SHP77 (cell line): ENCODE measurements around the gene IGFALS.
A peak's percentile ranks its signal among the peaks of the same experiment; 100 is the strongest.

Experiments
- DNase-seq, 2 experiments: peaks; one replicate each; lab custom pipeline; 2025; lab: John Stamatoyannopoulos, UW

IGFALS gene

GRCh38 chr16:1790261-1790610 is 3.3 kb downstream of the IGFALS start:
- no peak for DNase-seq

GRCh38 chr16:1789643-1790045 is 3.9 kb downstream of the IGFALS start:
- DNase-seq, result no peak

GRCh38 chr16:1788708-1789100 is 4.8 kb downstream of the IGFALS start:
- no peak for DNase-seq

- DNase-seq, result no peak
Observed at GRCh38 chr16:1788095-1788707, 5.3 kb downstream of the IGFALS start.

DNA sequence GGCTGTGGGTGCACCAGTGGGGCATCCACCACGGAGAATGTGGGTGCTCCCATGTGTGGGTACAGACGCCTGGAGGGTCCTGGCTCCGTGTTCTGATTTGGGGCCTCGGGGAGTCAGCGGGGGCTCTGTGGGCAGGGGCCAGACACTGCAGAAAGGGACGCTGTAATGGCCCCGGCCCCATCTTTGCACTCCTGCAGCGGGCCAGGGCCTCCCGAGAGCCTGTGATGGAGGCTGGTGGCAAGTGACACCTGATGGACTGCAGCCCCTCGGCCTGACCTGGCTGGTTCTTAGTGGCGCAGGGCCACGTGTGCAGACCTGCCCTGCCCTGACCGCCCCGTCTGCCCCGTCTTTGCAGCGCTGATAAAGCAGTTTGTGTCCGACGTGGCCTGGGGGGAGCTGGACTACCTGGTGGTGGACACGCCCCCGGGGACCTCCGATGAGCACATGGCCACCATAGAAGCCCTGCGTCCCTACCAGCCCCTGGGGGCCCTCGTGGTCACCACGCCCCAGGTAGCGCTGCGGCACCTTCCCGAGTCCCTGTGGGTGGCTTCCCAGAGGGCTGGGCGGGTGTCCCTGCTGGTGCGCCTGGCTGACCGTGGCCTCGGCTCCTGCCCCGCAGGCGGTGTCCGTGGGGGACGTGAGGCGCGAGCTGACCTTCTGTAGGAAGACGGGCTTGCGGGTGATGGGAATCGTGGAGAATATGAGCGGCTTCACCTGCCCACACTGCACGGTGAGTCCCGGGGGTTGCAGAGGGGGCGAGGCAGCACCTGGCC is 6.0 kb downstream of the IGFALS start:
- DNase-seq, result no peak

DNA sequence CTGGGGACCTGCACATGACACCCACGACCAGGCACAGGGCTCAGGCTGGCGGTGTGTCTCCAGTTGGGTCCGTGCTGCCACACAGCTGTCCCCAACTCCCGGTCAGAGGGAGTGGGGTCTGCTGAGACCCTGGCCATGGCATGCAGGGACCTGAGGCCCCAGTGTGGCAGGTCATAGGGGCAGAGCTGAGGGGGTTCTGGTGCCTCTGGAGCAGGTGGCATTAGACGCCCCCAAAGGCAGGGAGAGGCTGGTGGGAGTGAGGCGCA is 6.5 kb downstream of the IGFALS start:
- no peak for DNase-seq

GRCh38 chr16:1786242-1787055 is 7.1 kb downstream of the IGFALS start:
- DNase-seq, result no peak

GRCh38 chr16:1785846-1786170 is 7.7 kb downstream of the IGFALS start:
- DNase-seq, result no peak

GRCh38 chr16:1784977-1785845 is 8.3 kb downstream of the IGFALS start:
- DNase-seq, result no peak

- peak; percentile 99 for DNase-seq
Observed at GRCh38 chr16:1782408-1783264, 10.9 kb downstream of the IGFALS start, which contains the start of the genes NUBP2 and SPSB3. Gene NUBP2, plus strand, starts transcription at chr16:1782960. Its CDS starts 61 bp downstream, at chr16:1783021. Gene SPSB3, minus strand, starts transcription at chr16:1782571. Its CDS starts 1,088 bp downstream, at chr16:1781483.

DNA sequence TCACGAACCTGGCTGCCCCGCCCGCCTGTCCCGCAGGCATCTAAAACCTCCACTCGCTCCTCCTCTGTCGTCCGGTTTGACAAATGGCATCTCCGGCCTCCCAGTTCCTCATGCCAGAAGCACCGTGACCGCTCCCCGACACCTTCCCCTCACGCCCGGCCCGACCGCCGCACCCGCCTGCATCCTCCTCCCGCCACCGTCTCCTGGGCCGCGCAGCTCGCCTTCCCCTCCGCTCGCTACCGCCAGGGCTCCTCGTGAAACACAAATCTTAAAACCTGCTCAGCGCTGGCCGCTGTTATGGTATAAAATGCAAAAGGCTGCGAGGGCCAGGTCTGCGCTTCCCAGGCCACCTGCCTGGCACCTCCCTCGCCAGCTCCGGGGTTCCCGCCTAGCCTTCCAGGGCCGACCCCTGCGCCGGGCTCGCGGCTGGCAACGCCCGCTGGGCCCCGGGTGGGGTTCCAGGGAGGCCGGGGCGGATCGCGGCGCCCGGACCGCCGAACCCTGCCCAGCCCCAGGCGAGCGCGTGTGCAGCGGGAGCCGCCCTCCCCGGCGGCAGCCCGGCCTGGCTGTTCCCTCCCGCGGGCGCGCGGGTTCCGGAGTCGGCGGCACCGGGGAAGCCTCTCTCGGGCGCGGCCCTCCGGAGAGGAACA is 11.6 kb downstream of the IGFALS start:
- DNase-seq, result no peak

DNA sequence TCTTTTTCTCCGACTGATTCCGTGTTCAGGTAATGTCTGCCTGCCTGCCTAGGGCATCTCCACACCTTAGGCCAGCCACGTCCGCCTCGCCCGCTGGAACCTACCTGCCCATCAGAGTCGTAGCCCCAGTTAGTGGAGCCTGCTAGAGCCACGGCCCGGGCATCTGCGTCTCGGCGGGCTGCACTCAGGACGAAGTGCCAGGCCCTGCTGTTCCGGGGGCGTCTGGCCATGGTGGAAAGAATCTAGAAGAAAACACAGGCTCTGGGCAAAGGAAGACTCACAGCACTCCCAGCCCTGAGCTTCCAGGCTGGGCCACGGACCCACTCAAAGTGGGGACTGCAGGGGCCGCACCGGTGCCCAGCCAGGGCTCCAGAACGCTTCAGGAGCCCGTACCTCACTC is 12.3 kb downstream of the IGFALS start:
- DNase-seq, result no peak

DNA sequence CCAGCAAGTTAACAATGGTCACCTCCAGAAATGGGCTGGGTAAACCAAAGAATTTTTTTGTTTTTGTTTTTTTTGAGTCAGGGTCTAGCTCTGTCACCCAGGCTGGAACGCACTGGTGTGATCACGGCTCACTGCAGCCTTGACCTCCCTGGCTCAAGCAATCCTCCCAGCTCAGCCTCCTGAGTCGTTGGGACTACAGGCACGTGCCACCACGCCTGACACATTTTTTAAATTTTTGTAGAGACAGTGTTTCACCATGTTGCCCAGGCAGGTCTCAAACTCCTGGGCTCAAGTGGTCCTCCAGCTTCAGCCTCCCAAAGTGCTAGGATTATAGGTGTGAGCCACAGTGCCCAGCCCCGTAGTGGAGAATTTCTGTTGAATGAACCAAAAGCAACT is 12.8 kb downstream of the IGFALS start:
- DNase-seq, result no peak

GRCh38 chr16:1779741-1780676 is 13.5 kb downstream of the IGFALS start:
- no peak for DNase-seq

DNA sequence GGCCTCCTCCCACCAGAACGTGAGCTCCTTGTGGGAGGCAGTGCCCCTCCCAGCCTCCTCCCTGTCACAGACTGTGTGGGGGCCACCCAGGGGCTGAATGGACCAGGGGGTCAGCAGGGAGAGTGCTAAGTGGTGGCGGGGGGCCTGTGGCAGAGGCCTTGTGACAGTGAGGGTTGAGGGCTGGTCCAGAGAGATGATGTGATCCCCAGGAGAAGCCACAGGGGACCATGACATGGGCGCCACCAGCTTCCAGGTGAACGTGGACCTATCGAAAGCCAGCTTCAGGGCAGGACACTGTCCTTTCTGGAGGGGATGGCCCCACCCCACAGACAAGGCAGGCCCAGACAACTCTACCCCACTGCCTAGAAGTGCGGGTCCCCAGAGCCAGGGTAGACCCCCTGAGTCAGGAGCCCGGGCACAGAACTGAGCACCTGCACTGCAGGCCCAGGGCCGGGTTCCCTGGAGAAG is 14.2 kb downstream of the IGFALS start:
- DNase-seq, result no peak

- no peak for DNase-seq
Observed at GRCh38 chr16:1778200-1779179, 15.0 kb downstream of the IGFALS start.

GRCh38 chr16:1777375-1778199 is 15.9 kb downstream of the IGFALS start:
- DNase-seq, result no peak
